ENCODE data around the gene RFC4. TPM values are rescaled to one million over a fixed set of nuclear protein-coding genes. Genes with fewer than 3 reads are reported as not detected.
A peak's percentile ranks its signal among the peaks of the same experiment; 100 is the strongest.

Gene RFC4
- total and polyA plus RNA-seq, 8 donors, result 3.2 to 121 (median 25.2) TPM; not detected in 1

- Histone ChIP-seq H3K4me3 (peak overlapping the region; percentile 65 to 74 (median 68)), H3K27ac (peak overlapping the region in 1 of 5 donors; percentile 77), H3K27me3 (peaks cover 3 to 79% (median 61%) of the 10 kb centered on the region in 3 donors), H3K4me1 (peaks cover 0 to 34% (median 28%) of the 10 kb centered on the region in 4 donors), H3K9me3 (no peaks in the 10 kb centered on the region), H3K36me3 (no peaks in the 10 kb centered on the region)
- peak in 1 of 2 donors; percentile 13 for DNase-seq
- TF ChIP-seq POLR2AphosphoS5 (IDR thresholded peaks at IDR 0.05) (no peak), CTCF (IDR thresholded peaks at IDR 0.05) (no peak), EP300 (IDR thresholded peaks at IDR 0.05) (no peak), POLR2A (IDR thresholded peaks at IDR 0.05) (no peak)
- WGBS, 5 donors, result 13 to 18% (median 14%) methylated on average over 14 of the region's 14 CpGs
- intact Hi-C loops (cut with DNase I; ENCODE audit: low total_unique reads), result no loop called here
These were observed 20.2 kb upstream of the RFC4 start for GRCh38 chr3:186826410-186826975.

DNA sequence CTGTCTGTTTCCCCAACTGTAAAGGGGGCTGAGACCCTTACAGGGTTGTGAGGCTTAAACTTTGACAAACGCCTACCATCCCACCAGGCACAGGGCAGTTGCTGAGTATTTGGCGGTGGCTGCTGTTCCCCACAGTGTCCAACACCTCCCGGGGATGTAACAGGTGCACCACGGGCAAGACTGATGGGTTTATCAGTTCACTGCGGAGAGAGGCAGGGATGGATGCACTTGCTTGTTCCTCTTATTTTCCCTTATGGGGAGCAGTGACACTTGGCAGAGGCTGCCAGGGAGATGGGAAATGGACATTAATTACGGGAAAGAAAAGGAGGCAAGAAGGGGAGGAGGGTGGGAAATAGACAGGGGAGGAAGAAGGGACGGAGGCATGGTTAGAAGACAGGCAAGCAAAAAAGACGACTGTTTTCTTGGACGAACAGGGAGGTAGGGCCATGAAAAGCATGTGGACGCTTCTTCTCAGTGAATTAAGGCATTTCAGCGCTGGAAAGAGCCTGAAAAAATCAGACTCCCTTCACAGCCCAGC is 19.7 kb upstream of the RFC4 start:
- H3K27me3 ChIP-seq, result peaks cover 3 to 74% (median 61%) of the 10 kb centered on the region in 3 donors
- no peaks in the 10 kb centered on the region for H3K9me3 ChIP-seq
- H3K27ac ChIP-seq, result no peak overlapping the region
- 24 to 34% (median 31%) methylated on average over 10 to 11 of the region's 11 CpGs for WGBS, 5 donors
- DNase-seq, result peak in 1 of 2 donors; percentile 15
- H3K36me3 ChIP-seq, result no peaks in the 10 kb centered on the region
- peaks cover 0 to 34% (median 29%) of the 10 kb centered on the region in 4 donors for H3K4me1 ChIP-seq
- TF ChIP-seq EP300 (IDR thresholded peaks at IDR 0.05), result no peak
- no peak for TF ChIP-seq POLR2A (IDR thresholded peaks at IDR 0.05)
- no peak for TF ChIP-seq POLR2AphosphoS5 (IDR thresholded peaks at IDR 0.05)
- no peak for TF ChIP-seq CTCF (IDR thresholded peaks at IDR 0.05)
- H3K4me3 ChIP-seq, result no peak overlapping the region
- intact Hi-C loops (cut with DNase I; ENCODE audit: low total_unique reads), result no loop called here

DNA sequence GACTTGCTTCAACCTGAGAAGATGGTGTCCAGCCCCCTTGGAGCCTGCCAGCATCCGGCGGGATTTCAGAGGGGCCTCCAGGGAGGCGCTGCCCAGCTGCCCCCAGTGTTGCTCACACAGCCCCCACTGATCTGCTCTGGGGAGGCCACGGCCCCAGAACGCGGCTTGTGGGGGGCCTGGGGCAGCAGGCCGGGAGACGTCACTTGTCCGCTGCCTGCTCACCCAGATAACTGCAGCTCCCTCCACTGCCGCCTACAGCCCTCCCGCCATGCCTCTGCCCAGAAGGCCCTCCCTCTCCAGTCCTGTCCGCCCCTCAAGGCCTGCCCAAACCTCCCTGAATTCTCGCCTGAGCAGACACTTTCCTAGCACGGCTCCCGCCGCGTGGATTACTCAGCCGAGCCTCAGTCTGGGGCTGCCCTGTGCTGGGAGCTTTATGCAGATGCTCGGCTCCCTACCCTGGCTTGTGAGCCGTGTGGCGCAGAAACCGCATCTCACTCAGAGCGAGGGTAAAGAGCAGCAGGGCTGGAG is 19.1 kb upstream of the RFC4 start:
- H3K36me3 ChIP-seq, result no peaks in the 10 kb centered on the region
- TF ChIP-seq POLR2AphosphoS5 (IDR thresholded peaks at IDR 0.05), result no peak
- no peak for TF ChIP-seq POLR2A (IDR thresholded peaks at IDR 0.05)
- no peak for TF ChIP-seq EP300 (IDR thresholded peaks at IDR 0.05)
- TF ChIP-seq CTCF (IDR thresholded peaks at IDR 0.05), result no peak
- intact Hi-C loops (cut with DNase I; ENCODE audit: low total_unique reads), result no loop called here
- H3K4me1 ChIP-seq, result peaks cover 0 to 34% (median 30%) of the 10 kb centered on the region in 4 donors
- peak in 1 of 2 donors; percentile 60 for DNase-seq
- H3K27ac ChIP-seq, result no peak overlapping the region
- H3K9me3 ChIP-seq, result no peaks in the 10 kb centered on the region
- peaks cover 3 to 68% (median 61%) of the 10 kb centered on the region in 3 donors for H3K27me3 ChIP-seq
- WGBS, 5 donors, result 5 to 17% (median 6%) methylated on average over 20 to 23 of the region's 23 CpGs
- H3K4me3 ChIP-seq, result no peak overlapping the region

DNA sequence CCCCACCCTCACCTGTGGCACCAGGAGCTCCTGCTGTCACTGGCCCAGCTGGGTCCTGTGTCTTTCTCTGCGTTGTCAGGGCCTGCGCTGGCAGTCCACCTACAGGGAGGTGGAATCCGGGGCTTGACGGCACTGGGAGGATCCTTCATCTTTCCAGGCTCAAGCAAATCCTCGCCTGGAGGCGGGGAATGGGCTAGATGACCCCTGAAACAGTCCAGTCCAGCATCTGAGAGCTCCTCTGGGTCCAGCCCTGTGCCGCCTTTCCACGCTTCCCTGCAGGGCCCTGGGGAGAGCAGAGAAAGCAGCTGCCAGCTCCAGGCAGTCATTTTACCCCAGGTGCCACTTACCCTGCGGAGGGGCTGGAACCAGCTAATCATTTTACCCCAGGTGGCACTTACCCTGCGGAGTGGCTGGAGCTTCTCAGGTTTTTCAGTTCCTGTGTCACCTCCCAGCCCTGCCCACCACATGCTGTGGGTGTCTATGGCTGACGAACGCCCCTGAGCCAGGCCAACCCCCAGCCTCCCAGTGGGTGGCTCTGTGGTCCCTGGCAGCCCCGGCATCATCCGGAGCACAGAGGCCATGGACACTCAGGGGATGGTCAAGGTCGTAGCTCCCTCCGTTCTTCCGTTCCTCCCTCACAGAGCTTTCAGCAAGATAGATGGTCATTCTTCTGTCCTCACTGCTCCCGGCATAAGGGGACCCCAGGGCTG is 18.3 kb upstream of the RFC4 start:
- Histone ChIP-seq H3K27me3 (peaks cover 3 to 60% (median 53%) of the 10 kb centered on the region in 3 donors), H3K36me3 (no peaks in the 10 kb centered on the region), H3K4me3 (no peak overlapping the region), H3K9me3 (no peaks in the 10 kb centered on the region), H3K27ac (no peak overlapping the region), H3K4me1 (peaks cover 0 to 34% (median 30%) of the 10 kb centered on the region in 4 donors)
- no peak for TF ChIP-seq EP300 (IDR thresholded peaks at IDR 0.05)
- TF ChIP-seq POLR2AphosphoS5 (IDR thresholded peaks at IDR 0.05), result no peak
- TF ChIP-seq POLR2A (IDR thresholded peaks at IDR 0.05), result no peak
- TF ChIP-seq CTCF (IDR thresholded peaks at IDR 0.05), result no peak
- 24 to 34% (median 29%) methylated on average over 9 to 18 of the region's 18 CpGs for WGBS, 5 donors
- DNase-seq, result no peak
- intact Hi-C loops (cut with DNase I; ENCODE audit: low total_unique reads), result no loop called here

Data from stomach (tissue), 9 donors.